Kidney (tissue), 14 donors: Measurements from ENCODE around the gene UBIAD1. TPM values are rescaled to one million over a fixed set of nuclear protein-coding genes. Genes with fewer than 3 reads are reported as not detected.

Experiments used
- DNase-seq, 5 donors: peaks; one replicate each; pipeline ENCODE4 v3.0.0-alpha.2; 2013 to 2020
- FAIRE-seq: peaks from 2 replicates; lab custom pipeline; 2012; peaks lifted over from hg19 to GRCh38; lab: Jason Lieb, UNC
- H3K27ac ChIP-seq, 2 donors: one replicate each; pipeline ENCODE4 v1.7.0; 2013; ENCODE audit warnings: low read depth in 2 of 2, low read length in 2 of 2, inconsistent platforms in 1 of 2
- H3K27me3 ChIP-seq: one replicate; pipeline ENCODE4 v1.7.1; 2013; ENCODE audit warnings: low read length, inconsistent platforms; ENCODE audit not compliant: control insufficient read depth, insufficient read depth
- H3K36me3 ChIP-seq, 3 donors: one replicate each; pipeline versions ENCODE4 v1.7.0 to v1.7.1; 2013; ENCODE audit warnings: low read length in 3 of 3, control low read depth in 1 of 3, inconsistent platforms in 1 of 3; ENCODE audit not compliant: insufficient read depth in 3 of 3, control insufficient read depth in 2 of 3
- H3K4me1 ChIP-seq, 3 donors: one replicate each; pipeline versions ENCODE4 v1.7.0 to v1.7.1; 2013; ENCODE audit warnings: low read length in 3 of 3, inconsistent platforms in 1 of 3, low read depth in 1 of 3; ENCODE audit not compliant: control insufficient read depth in 2 of 3, insufficient read depth in 2 of 3
- H3K4me3 ChIP-seq, 3 donors: one replicate each; pipeline versions ENCODE4 v1.7.0 to v1.8.1; 2013; ENCODE audit warnings: low read length in 3 of 3, control low read depth in 1 of 3, inconsistent platforms in 1 of 3
- H3K9ac ChIP-seq, 3 donors: one replicate each; pipeline versions ENCODE4 v1.7.0 to v1.7.1; 2013; ENCODE audit warnings: low read length in 3 of 3, control low read depth in 1 of 3, inconsistent platforms in 1 of 3
- H3K9me3 ChIP-seq, 3 donors: one replicate each; pipeline versions ENCODE4 v1.7.0 to v1.7.1; 2013; ENCODE audit warnings: low read length in 3 of 3, control low read depth in 1 of 3, inconsistent platforms in 1 of 3; ENCODE audit not compliant: control insufficient read depth in 2 of 3, insufficient read depth in 1 of 3
- intact Hi-C: fragments of 100-400 bp; cut with DNase I; formaldehyde crosslinking; loops from one replicate; pipeline ENCODE4 v1.11.1; 2022
- polyA plus RNA-seq: library from polyadenylated mRNA; stranded (reverse); fragments of 350-450 nt; fragmentation: Illumina TruSeq; extraction: RNeasy Lipid Tissue Mini Kit (QIAGEN cat#74804); gene quantifications from one replicate; pipeline ENCODE4 v1.2.3, GENCODE V29; 2014; ENCODE audit warnings: low read depth, low replicate concordance; ENCODE audit not compliant: insufficient read depth
- total RNA-seq: library from RNA; stranded (reverse); fragmentation: NEBNext Ultra II Directional; extraction: Animal tissue kit (Norgen Biotek cat#: 25700); gene quantifications from one replicate; pipeline ENCODE4 v1.2.1, GENCODE V29; 2021
- TF ChIP-seq, protein P1 (sequence below): IDR thresholded peaks from 3 replicates; pipeline ENCODE4 v1.5.1; 2012; ENCODE audit warnings: mild to moderate bottlenecking, moderate library complexity, borderline replicate concordance; ENCODE audit not compliant: insufficient read depth; ENCODE audit errors: extremely low read depth
- donor health status: control.
- donor health status: control.
- donor health status: control.
- donor health status: control.
- donor health status: control.
- donor health status: DM: yes; HTN: yes; CAD: no.
- donor health status: Normal renal cell carcinoma (clear cell type).

Gene UBIAD1
- total and polyA plus RNA-seq, 2 donors from 2014 or later = 5.6 to 14.0 TPM

GRCh38 chr1:11331945-11332546, 59.0 kb downstream of the UBIAD1 start:
- Histone ChIP-seq H3K9me3 (no peaks in the 10 kb centered on the region), H3K4me3 (no peak overlapping the region), H3K9ac (no peak overlapping the region), H3K27ac (no peak overlapping the region), H3K27me3 (no peaks in the 10 kb centered on the region), H3K36me3 (no peaks in the 10 kb centered on the region), H3K4me1 (no peaks in the 10 kb centered on the region)
- TF ChIP-seq, protein P1, sequence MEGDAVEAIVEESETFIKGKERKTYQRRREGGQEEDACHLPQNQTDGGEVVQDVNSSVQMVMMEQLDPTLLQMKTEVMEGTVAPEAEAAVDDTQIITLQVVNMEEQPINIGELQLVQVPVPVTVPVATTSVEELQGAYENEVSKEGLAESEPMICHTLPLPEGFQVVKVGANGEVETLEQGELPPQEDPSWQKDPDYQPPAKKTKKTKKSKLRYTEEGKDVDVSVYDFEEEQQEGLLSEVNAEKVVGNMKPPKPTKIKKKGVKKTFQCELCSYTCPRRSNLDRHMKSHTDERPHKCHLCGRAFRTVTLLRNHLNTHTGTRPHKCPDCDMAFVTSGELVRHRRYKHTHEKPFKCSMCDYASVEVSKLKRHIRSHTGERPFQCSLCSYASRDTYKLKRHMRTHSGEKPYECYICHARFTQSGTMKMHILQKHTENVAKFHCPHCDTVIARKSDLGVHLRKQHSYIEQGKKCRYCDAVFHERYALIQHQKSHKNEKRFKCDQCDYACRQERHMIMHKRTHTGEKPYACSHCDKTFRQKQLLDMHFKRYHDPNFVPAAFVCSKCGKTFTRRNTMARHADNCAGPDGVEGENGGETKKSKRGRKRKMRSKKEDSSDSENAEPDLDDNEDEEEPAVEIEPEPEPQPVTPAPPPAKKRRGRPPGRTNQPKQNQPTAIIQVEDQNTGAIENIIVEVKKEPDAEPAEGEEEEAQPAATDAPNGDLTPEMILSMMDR = no peak
- intact Hi-C loops = no loop called here
- FAIRE-seq (no peak), DNase-seq (no peak)

- TF ChIP-seq, protein P1 = no peak
- no peak overlapping the region for H3K9ac ChIP-seq
- DNase-seq (no peak), FAIRE-seq (no peak)
- H3K27me3 ChIP-seq = no peaks in the 10 kb centered on the region
- intact Hi-C loops = no loop called here
- no peaks in the 10 kb centered on the region for H3K9me3 ChIP-seq
- no peak overlapping the region for H3K4me3 ChIP-seq
- H3K36me3 ChIP-seq = no peaks in the 10 kb centered on the region
- no peak overlapping the region for H3K27ac ChIP-seq
- H3K4me1 ChIP-seq = no peaks in the 10 kb centered on the region
Measured at GRCh38 chr1:11333631-11334030, 60.6 kb downstream of the UBIAD1 start.

GRCh38 chr1:11334261-11334804, 61.3 kb downstream of the UBIAD1 start:
- no peak for DNase-seq
- no peaks in the 10 kb centered on the region for H3K9me3 ChIP-seq
- intact Hi-C loops = no loop called here
- no peak overlapping the region for H3K27ac ChIP-seq
- no peaks in the 10 kb centered on the region for H3K4me1 ChIP-seq
- H3K9ac ChIP-seq = no peak overlapping the region
- no peak overlapping the region for H3K4me3 ChIP-seq
- TF ChIP-seq, protein P1 = no peak
- no peaks in the 10 kb centered on the region for H3K36me3 ChIP-seq
- no peaks in the 10 kb centered on the region for H3K27me3 ChIP-seq
- no peak for FAIRE-seq

DNA sequence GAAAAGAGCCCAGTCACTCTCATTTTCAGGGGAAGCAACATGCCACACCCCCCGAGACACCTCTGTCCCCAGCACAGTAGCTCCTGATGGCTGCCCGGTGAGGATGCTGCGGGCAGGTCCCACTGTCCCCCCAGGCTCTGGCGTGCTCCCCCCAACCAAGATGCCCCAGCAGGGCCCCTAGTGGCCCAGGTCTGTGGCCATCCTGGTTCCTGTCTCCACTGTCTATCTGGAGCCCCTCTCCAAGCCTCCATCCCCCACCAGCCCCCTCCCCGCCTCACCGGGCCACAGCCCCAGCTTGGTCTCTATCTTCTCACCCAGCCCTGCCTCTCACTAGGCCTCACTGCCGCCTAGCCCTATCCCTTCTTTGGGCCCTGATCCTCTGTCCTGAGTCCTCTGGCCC, 61.8 kb downstream of the UBIAD1 start:
- intact Hi-C loops = no loop called here
- no peak for FAIRE-seq

More for the DNA sequence above, 61.8 kb downstream of the UBIAD1 start:
- Histone ChIP-seq H3K36me3 (no peaks in the 10 kb centered on the region), H3K9ac (no peak overlapping the region), H3K27me3 (no peaks in the 10 kb centered on the region), H3K27ac (no peak overlapping the region), H3K9me3 (no peaks in the 10 kb centered on the region), H3K4me3 (no peak overlapping the region), H3K4me1 (no peaks in the 10 kb centered on the region)
- no peak for DNase-seq
- TF ChIP-seq, protein P1 = no peak
